ENCODE measurements around the gene PSME3. TPM values are rescaled to one million over a fixed set of nuclear protein-coding genes. Genes with fewer than 3 reads are reported as not detected.

Gene PSME3
- total and polyA plus RNA-seq, 2 of the 13 experiments (the other 11 are each of a cell fraction or from before 2014, with no cell fraction given), result 66.3 to 135 TPM

- TF ChIP-seq ZNF800 (CRISPR knock-in tag; IDR thresholded peaks at IDR 0.05) (peak; percentile 10; the same call in 1 of the 2 replicates), KLF11 (CRISPR knock-in tag; IDR thresholded peaks at IDR 0.05) (peak; percentile 81), ZMYM4 (CRISPR knock-in tag; IDR thresholded peaks at IDR 0.05) (no peak), TEAD2 (CRISPR knock-in tag; IDR thresholded peaks at IDR 0.05) (no peak), ZNF691 (CRISPR knock-in tag; IDR thresholded peaks at IDR 0.05; ENCODE audit: borderline replicate concordance, low read depth) (peak; percentile 93), GLI4 (CRISPR knock-in tag; IDR thresholded peaks at IDR 0.05; ENCODE audit: borderline replicate concordance) (no peak), GATAD2A (CRISPR knock-in tag; IDR thresholded peaks at IDR 0.05) (peak; percentile 72), NFYB (CRISPR knock-in tag; IDR thresholded peaks at IDR 0.05) (0 out of 2 replicates have a peak, but pooled peaks have one; percentile 16), ZNF431 (CRISPR knock-in tag; IDR thresholded peaks at IDR 0.05; ENCODE audit: borderline replicate concordance, low read depth) (no peak), FOXJ3 (CRISPR knock-in tag; IDR thresholded peaks at IDR 0.05; ENCODE audit: borderline replicate concordance) (peak; percentile 45; the same call in 1 of the 2 replicates), ZBTB39 (CRISPR knock-in tag; IDR thresholded peaks at IDR 0.05) (no peak), CBX5 (CRISPR knock-in tag; IDR thresholded peaks at IDR 0.05; ENCODE audit: borderline replicate concordance) (0 out of 2 replicates have a peak, but pooled peaks have one; percentile 15), PRDM15 (CRISPR knock-in tag; IDR thresholded peaks at IDR 0.05) (peak; percentile 75; the same call in 1 of the 2 replicates), ZNF44 (CRISPR knock-in tag; IDR thresholded peaks at IDR 0.05) (no peak), ZNF713 (CRISPR knock-in tag; IDR thresholded peaks at IDR 0.05) (0 out of 2 replicates have a peak, but pooled peaks have one; percentile 11), EP300 (IDR thresholded peaks at IDR 0.05; ENCODE audit: low read depth in 2 of 2, low read length in 2 of 2) (peak in 1 of 2 experiments; percentile 59; a peak in 2 of 4 replicates), EP300 (CRISPR knock-in tag; IDR thresholded peaks at IDR 0.05; ENCODE audit: borderline replicate concordance) (no peak), SIX1 (CRISPR knock-in tag; IDR thresholded peaks at IDR 0.05; ENCODE audit: borderline replicate concordance) (no peak), ZC3H4 (CRISPR knock-in tag; IDR thresholded peaks at IDR 0.05; ENCODE audit: borderline replicate concordance) (peak; percentile 34; the same call in 1 of the 2 replicates), NFYC (CRISPR knock-in tag; IDR thresholded peaks at IDR 0.05) (peak; percentile 35; the same call in 1 of the 2 replicates), ZNF33B (CRISPR knock-in tag; IDR thresholded peaks at IDR 0.05) (0 out of 2 replicates have a peak, but pooled peaks have one; percentile 8)
These were observed 824 bp upstream of the PSME3 start (continued) for GRCh38 chr17:42832213-42832933.

All from HepG2 (cell line).